Mesendoderm (in vitro differentiated cells): ENCODE data around the gene LSM10.
A peak's percentile ranks its signal among the peaks of the same experiment; 100 is the strongest.

ENCODE experiments used
- DNase-seq: peaks from one replicate; pipeline ENCODE4 v3.0.0; 2013
- H2AK5ac ChIP-seq: 2 replicates; pipeline ENCODE4 v1.6.1; 2013; ENCODE audit warnings: low read length, inconsistent platforms
- H2BK120ac ChIP-seq: 2 replicates; pipeline ENCODE4 v1.6.1; 2013; ENCODE audit warnings: low read depth, mild to moderate bottlenecking, low read length, moderate library complexity, mixed read lengths
- H2BK15ac ChIP-seq: replicated peaks from 2 replicates; pipeline ENCODE4 v1.6.1; 2013; ENCODE audit warnings: low read depth, mild to moderate bottlenecking, moderate library complexity
- H2BK5ac ChIP-seq: 2 replicates; pipeline ENCODE4 v1.6.1; 2013; ENCODE audit warnings: low read length, inconsistent platforms
- H3K18ac ChIP-seq: 2 replicates; pipeline ENCODE4 v1.6.1; 2013; ENCODE audit warnings: mild to moderate bottlenecking, low read length, mixed read lengths
- H3K23ac ChIP-seq: one replicate; pipeline ENCODE4 v1.6.1; 2013; ENCODE audit warnings: low read length
- H3K27ac ChIP-seq: 2 replicates; pipeline ENCODE4 v1.5.1; 2013; ENCODE audit warnings: low read depth, mild to moderate bottlenecking, inconsistent platforms, low read length, moderate library complexity
- H3K27me3 ChIP-seq: 2 replicates; pipeline ENCODE4 v1.6.1; 2013; ENCODE audit warnings: low read length, control low read depth, mild to moderate bottlenecking, inconsistent platforms; ENCODE audit not compliant: insufficient read depth, poor library complexity
- H3K36me3 ChIP-seq: 2 replicates; pipeline ENCODE4 v1.6.1; 2013; ENCODE audit warnings: low read length, inconsistent platforms; ENCODE audit not compliant: control insufficient read depth, insufficient read depth
- H3K4ac ChIP-seq: one replicate; pipeline ENCODE4 v1.6.1; 2013; ENCODE audit warnings: low read depth, mild to moderate bottlenecking, low read length, moderate library complexity
- H3K4me1 ChIP-seq: 2 replicates; pipeline ENCODE4 v1.6.1; 2013; ENCODE audit warnings: low read depth, low read length, inconsistent platforms; ENCODE audit not compliant: control insufficient read depth
- H3K4me2 ChIP-seq: 2 replicates; pipeline ENCODE4 v1.6.1; 2013; ENCODE audit warnings: low read length
- H3K4me3 ChIP-seq: 2 replicates; pipeline ENCODE4 v1.5.1; 2013; ENCODE audit warnings: mild to moderate bottlenecking, low read length
- H3K56ac ChIP-seq: one replicate; pipeline ENCODE4 v1.6.1; 2013; ENCODE audit warnings: low read length
- H3K79me1 ChIP-seq: 2 replicates; pipeline ENCODE4 v1.6.1; 2013; ENCODE audit warnings: low read length, inconsistent platforms
- H3K79me2 ChIP-seq: 2 replicates; pipeline ENCODE4 v1.6.1; 2013; ENCODE audit warnings: mild to moderate bottlenecking, low read length; ENCODE audit not compliant: control insufficient read depth, insufficient read depth
- H3K9ac ChIP-seq: 2 replicates; pipeline ENCODE4 v1.6.1; 2013; ENCODE audit warnings: low read length, inconsistent platforms
- H4K5ac ChIP-seq: one replicate; pipeline ENCODE4 v1.6.1; 2013; ENCODE audit warnings: low read length
- H4K8ac ChIP-seq: one replicate; pipeline ENCODE4 v1.6.1; 2013; ENCODE audit warnings: low read depth, mild to moderate bottlenecking, control low read depth, low read length, moderate library complexity
- WGBS: extraction: QIAGEN DNeasy Blood & Tissue Kit; methylation state at CpG from one replicate; pipeline ENCODE4 v1.1.7; 2013; ENCODE audit warnings: low lambda C conversion rate, missing lambda C conversion rate; ENCODE audit not compliant: insufficient coverage; ENCODE audit errors: extremely low coverage; 5-methylcytosine and 5-hydroxymethylcytosine counted together

The LSM10 gene

GRCh38 chr1:36390411-36390810 lies 7.3 kb downstream of the LSM10 start:
- peaks cover 17% of the 10 kb centered on the region for H3K36me3 ChIP-seq
- H3K27me3 ChIP-seq = no peaks in the 10 kb centered on the region
- H3K18ac ChIP-seq = no peak overlapping the region
- WGBS = no CpG with 5 or more reads among the region's 2 CpGs
- peaks cover under 1% of the 10 kb centered on the region for H3K79me2 ChIP-seq
- no peak overlapping the region for H3K56ac ChIP-seq
- no peak overlapping the region for H3K9ac ChIP-seq
- H3K4me1 ChIP-seq = peaks cover 10% of the 10 kb centered on the region
- H3K27ac ChIP-seq = no peak overlapping the region
- no peak overlapping the region for H4K8ac ChIP-seq
- H2BK15ac ChIP-seq = no peak overlapping the region
- H2AK5ac ChIP-seq = no peak overlapping the region
- no peak overlapping the region for H4K5ac ChIP-seq
- H3K79me1 ChIP-seq = peaks cover 5% of the 10 kb centered on the region
- no peak for DNase-seq
- H3K4ac ChIP-seq = no peak overlapping the region
- H3K4me2 ChIP-seq = no peak overlapping the region
- H2BK5ac ChIP-seq = no peak overlapping the region
- no peak overlapping the region for H3K23ac ChIP-seq
- H2BK120ac ChIP-seq = no peak overlapping the region
- no peak overlapping the region for H3K4me3 ChIP-seq

GRCh38 chr1:36389999-36390398 lies 7.7 kb downstream of the LSM10 start:
- Histone ChIP-seq H3K4me1 (peaks cover 10% of the 10 kb centered on the region), H3K79me2 (peaks cover 4% of the 10 kb centered on the region), H4K8ac (no peak overlapping the region), H3K27me3 (no peaks in the 10 kb centered on the region), H4K5ac (no peak overlapping the region), H3K4me2 (no peak overlapping the region), H2BK15ac (no peak overlapping the region), H2BK5ac (no peak overlapping the region), H2AK5ac (no peak overlapping the region), H3K79me1 (peaks cover 5% of the 10 kb centered on the region), H3K23ac (no peak overlapping the region), H3K4me3 (no peak overlapping the region), H3K9ac (no peak overlapping the region), H2BK120ac (no peak overlapping the region), H3K56ac (no peak overlapping the region), H3K36me3 (peaks cover 17% of the 10 kb centered on the region), H3K18ac (no peak overlapping the region), H3K27ac (no peak overlapping the region), H3K4ac (no peak overlapping the region)
- no CpG with 5 or more reads among the region's 1 CpG for WGBS
- DNase-seq = no peak

- no CpG with 5 or more reads among the region's 2 CpGs for WGBS
- no peak overlapping the region for H3K18ac ChIP-seq
- no peak overlapping the region for H4K8ac ChIP-seq
These were observed 8.4 kb downstream of the LSM10 start for GRCh38 chr1:36389261-36389660.

DNA sequence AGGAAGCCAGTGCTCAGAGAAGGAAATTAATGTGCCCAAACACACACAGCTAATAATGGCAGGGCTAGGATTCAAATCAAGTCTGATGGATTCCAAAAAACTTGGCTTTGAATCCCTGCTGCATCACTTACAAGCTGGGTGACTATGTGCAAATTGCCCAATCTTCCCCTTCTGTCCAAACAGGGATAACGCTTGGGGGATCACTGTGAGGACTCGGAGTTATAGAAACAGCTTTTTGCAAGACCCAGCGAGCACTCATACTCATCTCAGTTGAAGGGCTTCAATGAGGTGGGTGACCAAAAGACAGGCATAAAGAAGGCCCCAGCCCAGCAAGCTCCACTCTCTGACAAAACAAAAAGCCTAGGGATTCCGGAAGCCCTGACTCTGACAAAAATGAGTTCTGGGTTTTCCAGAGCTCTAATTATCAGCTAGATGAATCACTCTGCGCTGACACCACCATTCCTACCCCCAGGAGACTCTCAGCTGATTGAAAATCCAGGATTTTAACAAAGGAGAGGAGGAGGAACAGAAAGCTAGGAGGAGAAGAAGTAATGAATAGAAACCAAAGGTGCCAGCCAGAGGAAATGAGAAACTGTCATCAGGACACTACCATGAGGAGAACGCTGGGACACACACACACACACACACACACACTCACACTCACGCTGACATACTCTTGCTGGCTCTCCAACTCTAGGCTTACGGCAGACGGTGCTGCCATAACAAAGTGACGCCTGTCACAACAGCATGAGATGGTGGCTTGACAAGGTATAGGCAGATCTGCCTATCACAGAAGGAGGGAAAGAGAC lies 10.4 kb downstream of the LSM10 start:
- no peak overlapping the region for H3K4me3 ChIP-seq
- peak overlapping the region; percentile 82 for H3K18ac ChIP-seq
- H3K79me2 ChIP-seq = peaks cover 26% of the 10 kb centered on the region
- H2AK5ac ChIP-seq = peak overlapping the region; percentile 86
- peaks cover 10% of the 10 kb centered on the region for H3K79me1 ChIP-seq
- H3K9ac ChIP-seq = peak overlapping the region; percentile 91
- H3K23ac ChIP-seq = no peak overlapping the region
- peaks cover 13% of the 10 kb centered on the region for H3K4me1 ChIP-seq
- H3K27me3 ChIP-seq = no peaks in the 10 kb centered on the region
- H4K5ac ChIP-seq = peak overlapping the region; percentile 26
- H3K4ac ChIP-seq = peak overlapping the region; percentile 93
- peak; percentile 94 for DNase-seq
- H2BK120ac ChIP-seq = peak overlapping the region; percentile 52
- peak overlapping the region; percentile 89 for H2BK5ac ChIP-seq
- peak overlapping the region; percentile 97 for H3K56ac ChIP-seq
- peaks cover 7% of the 10 kb centered on the region for H3K36me3 ChIP-seq
- no peak overlapping the region for H2BK15ac ChIP-seq
- H4K8ac ChIP-seq = no peak overlapping the region
- peak overlapping the region; percentile 98 for H3K27ac ChIP-seq
- peak overlapping the region; percentile 67 for H3K4me2 ChIP-seq
- no CpG with 5 or more reads among the region's 10 CpGs for WGBS

More at GRCh38 chr1:36389261-36389660, 8.4 kb downstream of the LSM10 start:
- Histone ChIP-seq H3K27me3 (no peaks in the 10 kb centered on the region), H3K9ac (no peak overlapping the region), H3K23ac (no peak overlapping the region), H3K27ac (no peak overlapping the region), H3K4me1 (peaks cover 13% of the 10 kb centered on the region), H2BK120ac (no peak overlapping the region), H2BK5ac (no peak overlapping the region), H3K56ac (peak overlapping the region; percentile 6), H3K4me3 (no peak overlapping the region), H3K4me2 (no peak overlapping the region), H2AK5ac (no peak overlapping the region), H3K36me3 (peaks cover 17% of the 10 kb centered on the region), H2BK15ac (no peak overlapping the region), H3K79me1 (peaks cover 9% of the 10 kb centered on the region), H4K5ac (no peak overlapping the region), H3K79me2 (peaks cover 12% of the 10 kb centered on the region), H3K4ac (no peak overlapping the region)
- DNase-seq = no peak

- peak overlapping the region; percentile 14 for H4K5ac ChIP-seq
- peak overlapping the region; percentile 45 for H2AK5ac ChIP-seq
- peak overlapping the region; percentile 99 for H3K4ac ChIP-seq
- H3K4me2 ChIP-seq = peak overlapping the region; percentile 67
- H3K27me3 ChIP-seq = no peaks in the 10 kb centered on the region
- peak overlapping the region; percentile 82 for H3K18ac ChIP-seq
- peaks cover 13% of the 10 kb centered on the region for H3K79me1 ChIP-seq
- H2BK15ac ChIP-seq = peak overlapping the region; percentile 61
- peaks cover 32% of the 10 kb centered on the region for H3K79me2 ChIP-seq
- H3K36me3 ChIP-seq = peaks cover 3% of the 10 kb centered on the region
- peak; percentile 99 for DNase-seq
- no CpG with 5 or more reads among the region's 14 CpGs for WGBS
- peak overlapping the region; percentile 52 for H2BK120ac ChIP-seq
- H3K4me1 ChIP-seq = peaks cover 13% of the 10 kb centered on the region
- peak overlapping the region; percentile 75 for H3K23ac ChIP-seq
- H2BK5ac ChIP-seq = peak overlapping the region; percentile 89
- H3K56ac ChIP-seq = peak overlapping the region; percentile 97
- H3K4me3 ChIP-seq = peak overlapping the region; percentile 36
- peak overlapping the region; percentile 69 for H4K8ac ChIP-seq
- H3K27ac ChIP-seq = peak overlapping the region; percentile 98
- peak overlapping the region; percentile 91 for H3K9ac ChIP-seq
These were observed 11.2 kb downstream of the LSM10 start for GRCh38 chr1:36386265-36387140.
